Inferior parietal cortex (tissue), 1 donor: ENCODE measurements around the gene UGP2.
"Not testable (repeated sequence)": the region's sequence is repeated elsewhere in the genome, so short reads cannot be mapped to it uniquely, and the experiment has no call there.

Experiments used
- DNase-seq: peaks from one replicate; pipeline ENCODE4 v3.0.0-alpha.2; 2016; ENCODE audit errors: extremely low spot score

The UGP2 gene

DNA sequence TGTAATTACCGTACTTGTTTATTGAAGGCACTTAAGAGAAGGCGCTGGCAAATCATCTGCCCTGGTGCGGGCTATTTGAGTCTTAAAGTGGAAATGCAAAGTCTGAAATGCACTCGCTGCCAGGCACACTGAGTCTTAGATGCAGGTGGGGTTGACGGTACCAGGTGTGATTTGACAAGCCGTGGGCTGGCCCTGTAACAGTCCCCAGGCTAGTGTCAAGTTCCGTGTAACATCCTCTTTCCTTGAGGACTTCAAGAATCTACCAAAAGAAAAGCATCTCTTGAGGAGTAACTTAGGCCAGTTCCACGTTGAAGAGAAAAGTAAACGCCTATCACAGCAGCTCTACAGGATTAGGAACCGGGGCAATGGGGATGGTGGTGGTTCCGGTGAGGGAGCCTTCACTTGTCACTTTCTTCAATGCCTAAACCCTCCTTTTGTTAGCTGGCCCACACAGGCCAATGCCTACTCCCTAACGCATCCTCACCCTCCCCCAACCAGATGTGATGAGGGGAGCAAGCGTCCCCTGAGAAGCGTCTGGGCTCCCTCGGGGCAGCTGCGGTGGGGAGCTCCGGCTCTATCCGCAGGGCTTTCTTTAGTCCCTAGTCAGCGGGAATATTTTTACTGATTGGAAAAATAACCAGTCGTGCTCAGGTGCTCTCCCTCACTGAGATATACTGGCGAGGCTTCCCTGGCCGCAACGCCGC lies 1.5 kb upstream of the UGP2 start:
- DNase-seq = no peak

DNA sequence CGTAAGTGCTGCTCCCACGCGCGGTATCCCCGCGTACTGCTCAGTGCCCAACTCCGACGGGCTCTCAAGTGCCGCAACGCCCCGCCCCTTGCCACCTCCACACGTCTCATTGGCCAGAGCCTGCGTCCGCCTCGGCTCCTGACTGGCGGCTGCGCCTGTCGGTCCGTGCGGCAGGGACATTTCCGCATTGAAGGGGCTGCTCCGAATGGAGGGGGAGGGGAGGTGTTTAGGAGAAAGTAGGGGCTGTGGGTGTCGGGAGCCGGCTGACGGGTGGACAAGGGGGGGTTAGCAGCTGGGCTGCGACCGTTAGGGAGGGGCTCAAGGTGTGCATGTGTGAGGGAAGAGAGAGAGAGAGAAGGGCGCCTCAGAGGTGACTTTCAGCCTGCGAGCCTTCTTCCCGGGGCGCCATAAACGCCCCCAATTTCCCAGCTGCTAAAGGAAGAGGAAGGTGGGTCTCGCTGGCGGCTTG lies 877 bp upstream of the UGP2 start:
- peak; percentile 97 for DNase-seq

GRCh38 chr2:63842149-63843061 lies 709 bp downstream of the UGP2 start:
- DNase-seq = peak; percentile 49

- no peak for DNase-seq
Observed at GRCh38 chr2:63843093-63843492, 1.4 kb downstream of the UGP2 start.

DNA sequence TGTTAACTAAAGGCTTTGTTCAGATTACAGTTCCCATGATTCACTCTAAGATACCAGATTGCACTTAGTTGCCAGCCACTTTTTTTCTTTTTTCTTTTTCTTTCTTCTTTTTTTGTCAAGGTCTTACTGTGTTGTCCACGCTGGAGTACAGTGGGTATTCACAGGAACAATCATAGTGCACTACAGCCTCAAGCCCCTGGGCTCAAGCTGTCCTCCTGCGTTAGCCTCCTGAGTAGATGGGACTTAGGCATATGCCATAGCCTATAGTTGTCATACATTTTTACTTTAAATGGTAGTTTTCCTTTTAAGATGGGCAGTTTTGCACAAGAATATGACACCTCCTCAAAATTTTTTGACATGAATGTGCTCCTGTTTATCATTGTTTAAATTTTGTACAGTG lies 2.1 kb downstream of the UGP2 start:
- no peak for DNase-seq

DNA sequence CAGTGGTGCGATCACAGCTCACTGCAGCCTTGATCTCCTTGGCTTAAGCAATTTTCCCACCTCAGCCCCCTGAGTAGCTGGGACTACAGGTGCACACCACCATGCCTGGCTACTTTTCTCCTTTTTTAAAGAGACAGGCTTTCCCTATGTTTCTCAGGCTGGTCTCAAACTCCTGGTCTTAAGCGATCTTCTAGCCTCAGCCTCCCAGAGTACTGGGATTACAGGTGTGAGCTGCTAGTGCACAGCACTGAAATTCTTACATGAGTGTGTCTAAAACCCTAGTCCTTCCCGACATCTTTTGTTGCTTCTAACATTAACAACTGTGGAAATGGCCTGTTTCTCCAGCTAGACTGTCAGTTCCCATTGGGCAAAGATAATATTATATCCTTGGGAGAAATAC lies 2.9 kb downstream of the UGP2 start:
- DNase-seq = no peak

DNA sequence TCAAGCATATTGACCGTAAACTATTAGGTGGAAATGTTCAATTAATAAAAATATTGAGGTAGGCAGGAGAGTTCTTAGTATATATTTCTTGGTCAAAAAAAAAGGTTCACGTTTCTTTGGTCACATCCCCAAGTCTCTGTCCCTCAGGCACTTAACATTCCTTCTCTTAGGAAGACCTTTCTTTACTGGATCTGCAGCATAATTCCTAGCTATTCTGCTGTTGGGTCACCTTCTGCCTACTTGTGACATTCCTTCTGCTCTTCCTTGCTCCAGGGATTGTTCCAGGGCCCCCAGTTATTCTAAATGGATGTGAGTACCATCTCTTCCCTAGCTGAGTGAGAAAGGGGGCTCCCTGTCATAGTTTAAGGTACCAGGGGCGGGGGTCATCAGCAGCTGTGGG lies 4.2 kb downstream of the UGP2 start:
- DNase-seq = no peak

DNA sequence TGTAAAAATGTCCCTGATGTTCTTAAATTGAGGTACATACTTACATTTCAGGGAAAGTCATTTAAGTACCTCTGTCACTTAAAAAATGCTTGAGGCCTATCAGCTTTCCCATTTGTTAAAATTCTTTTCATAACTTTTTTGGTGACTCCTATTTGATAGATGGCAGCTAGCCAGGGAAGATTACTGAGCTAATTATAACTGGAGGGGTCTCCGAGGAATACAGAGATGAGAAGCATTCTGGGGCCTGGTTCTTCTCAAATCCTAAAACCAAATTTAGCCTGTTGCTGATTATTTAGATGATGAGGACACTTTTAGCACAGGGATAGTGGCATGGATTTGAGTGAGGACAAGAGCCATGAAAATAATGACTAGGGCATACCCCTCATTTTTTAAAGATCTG lies 4.8 kb downstream of the UGP2 start:
- no peak for DNase-seq

GRCh38 chr2:63847571-63847970 lies 5.9 kb downstream of the UGP2 start:
- not testable (repeated sequence) for DNase-seq

DNA sequence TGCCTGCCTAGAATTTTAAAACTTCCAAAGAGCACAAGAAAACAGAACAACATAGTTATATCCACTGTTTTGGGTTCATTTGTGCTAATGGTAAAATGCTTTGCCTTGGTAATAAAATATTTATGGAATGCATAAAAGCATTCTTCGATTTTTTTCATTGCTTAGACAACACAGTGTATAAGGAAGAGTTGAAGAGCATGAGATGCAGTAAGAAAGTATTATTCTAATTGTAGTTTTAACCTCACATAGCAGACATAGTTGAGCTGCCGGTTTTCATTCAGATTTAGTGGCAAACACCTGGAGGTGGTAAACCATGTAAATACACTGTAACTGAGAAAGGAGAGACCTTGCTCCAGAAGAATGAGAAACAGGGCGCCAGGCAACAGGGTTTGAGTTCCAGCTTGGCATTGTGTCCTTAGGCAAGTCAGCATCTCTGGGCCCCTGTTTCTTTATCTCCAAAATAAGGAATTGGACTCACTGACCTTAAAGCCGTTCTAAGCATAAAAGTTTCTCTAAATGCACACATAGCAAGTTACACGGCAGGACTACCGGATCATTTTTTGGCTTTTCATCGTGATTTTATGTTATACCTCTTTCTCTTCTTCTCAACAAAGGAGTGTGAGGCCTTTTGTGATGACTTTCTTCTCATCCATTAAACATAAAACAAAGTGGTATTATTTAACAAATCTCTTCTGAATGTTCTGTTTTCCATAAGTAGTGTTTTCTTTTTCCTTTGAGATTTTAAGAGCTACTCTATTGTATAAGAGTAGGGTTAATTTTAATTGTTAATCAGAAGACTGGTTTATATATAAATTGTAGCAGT lies 7.9 kb downstream of the UGP2 start:
- no peak for DNase-seq

GRCh38 chr2:63850204-63850571 lies 8.5 kb downstream of the UGP2 start:
- DNase-seq = no peak

DNA sequence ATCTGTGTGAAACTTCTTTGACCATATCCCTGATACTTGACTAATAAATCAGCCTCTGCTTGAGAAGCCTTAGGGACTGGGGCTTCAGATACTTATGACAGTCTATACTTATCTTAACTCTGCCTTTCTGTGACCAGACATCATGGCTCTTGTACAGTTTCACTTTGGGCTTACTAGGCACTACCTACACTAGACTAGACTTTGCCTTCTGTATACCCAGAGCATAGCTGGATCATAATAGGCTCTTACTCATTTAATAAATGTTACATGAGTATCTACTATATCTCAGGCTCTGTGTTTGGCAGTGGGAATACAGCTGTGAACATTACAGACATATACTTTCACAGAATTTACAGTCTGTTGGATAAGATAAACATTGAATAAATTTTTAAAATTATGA lies 9.0 kb downstream of the UGP2 start:
- DNase-seq = no peak

GRCh38 chr2:63851691-63852311 lies 10.1 kb downstream of the UGP2 start:
- no peak for DNase-seq

- no peak for DNase-seq
Observed at GRCh38 chr2:63853527-63854310, 12.0 kb downstream of the UGP2 start.

GRCh38 chr2:63855418-63856302 lies 14.0 kb downstream of the UGP2 start:
- DNase-seq = no peak

DNA sequence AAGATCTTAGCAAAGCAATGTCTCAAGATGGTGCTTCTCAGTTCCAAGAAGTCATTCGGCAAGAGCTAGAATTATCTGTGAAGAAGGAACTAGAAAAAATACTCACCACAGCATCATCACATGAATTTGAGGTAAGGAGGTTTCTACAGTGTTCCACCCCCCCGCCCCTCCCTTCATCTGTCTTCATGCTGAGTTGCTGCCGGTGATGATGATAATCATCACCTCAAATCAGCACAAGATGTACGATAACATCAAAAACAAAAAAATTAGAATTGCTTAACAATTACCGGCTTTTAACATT lies 14.6 kb downstream of the UGP2 start:
- no peak for DNase-seq

DNA sequence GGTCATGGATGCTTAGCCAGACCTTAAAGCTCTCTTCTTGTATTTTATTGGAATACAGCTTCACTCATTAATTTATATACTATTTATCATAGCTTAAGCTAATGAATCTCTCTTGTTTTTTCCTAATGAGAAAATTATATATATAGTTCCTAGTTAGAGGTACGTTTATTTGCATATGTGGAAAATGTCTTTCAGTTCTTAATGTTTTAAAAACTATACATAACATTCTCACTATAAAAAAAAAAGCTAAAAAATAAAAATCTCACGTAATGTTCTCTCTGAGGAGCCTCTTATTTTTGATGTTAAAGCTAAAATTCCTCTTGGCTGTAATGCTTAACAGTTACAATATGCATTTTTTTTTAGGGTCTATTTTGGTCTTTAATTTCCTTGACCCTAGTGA lies 16.6 kb downstream of the UGP2 start:
- DNase-seq = no peak

- DNase-seq = peak; percentile 70
Observed at GRCh38 chr2:63861220-63861822, 19.6 kb downstream of the UGP2 start.

DNA sequence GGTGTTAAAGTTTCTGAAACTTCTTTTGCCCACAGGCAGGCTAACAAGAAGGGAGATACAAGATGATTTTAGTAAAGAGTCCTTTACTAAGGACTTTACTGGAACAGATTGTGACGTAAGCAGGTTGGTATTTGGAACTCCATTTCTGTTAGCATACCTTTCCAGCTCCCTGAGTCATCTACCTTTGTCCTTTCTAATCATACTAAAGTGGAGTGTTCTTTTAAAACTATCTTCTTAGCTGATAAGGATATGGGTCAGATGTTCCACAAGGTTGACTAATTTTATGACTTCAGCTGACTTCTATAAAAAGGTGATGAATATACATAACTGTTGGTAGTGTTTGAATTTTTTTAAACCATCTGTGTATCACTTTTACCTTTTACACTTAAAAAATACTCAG lies 21.1 kb downstream of the UGP2 start:
- no peak for DNase-seq

DNA sequence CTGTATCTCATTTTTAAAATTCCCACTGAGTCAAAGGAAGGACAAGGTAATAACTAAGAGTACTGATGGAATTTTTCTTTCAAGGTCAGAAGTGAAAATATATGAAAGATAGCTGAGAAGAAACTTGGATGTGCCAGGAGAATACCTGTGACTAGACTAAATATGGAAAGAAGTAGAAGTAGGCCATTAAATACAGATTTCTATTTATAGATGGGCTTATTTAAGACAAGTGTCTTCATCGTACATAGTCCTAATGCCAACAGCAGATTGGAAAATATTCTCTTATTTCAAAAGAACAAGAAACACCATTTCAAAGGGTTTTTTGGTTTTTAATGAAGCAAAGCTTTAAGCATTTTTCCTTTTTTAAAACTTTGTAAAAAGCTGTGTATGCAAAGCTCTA lies 22.0 kb downstream of the UGP2 start:
- DNase-seq = no peak
